Fibroblast of lung (primary cell): ENCODE data around the gene RBL2.

Source experiments
- CTCF ChIP-seq, 2 donors: IDR thresholded peaks in 1 of 2; conservative IDR thresholded peaks in 1 of 2; 1 replicate in 1 of 2; 2 replicates in 1 of 2; pipeline ENCODE4 v1.5.1; 2011 to 2012; ENCODE audit warnings: low read length in 2 of 2, control low read depth in 1 of 2, inconsistent platforms in 1 of 2, low read depth in 1 of 2, mild to moderate bottlenecking in 1 of 2
- EZH2 ChIP-seq: IDR thresholded peaks from 2 replicates; pipeline ENCODE4 v1.5.1; 2012; ENCODE audit warnings: low read length, control low read depth, mild to moderate bottlenecking; ENCODE audit errors: missing control alignments

DNA sequence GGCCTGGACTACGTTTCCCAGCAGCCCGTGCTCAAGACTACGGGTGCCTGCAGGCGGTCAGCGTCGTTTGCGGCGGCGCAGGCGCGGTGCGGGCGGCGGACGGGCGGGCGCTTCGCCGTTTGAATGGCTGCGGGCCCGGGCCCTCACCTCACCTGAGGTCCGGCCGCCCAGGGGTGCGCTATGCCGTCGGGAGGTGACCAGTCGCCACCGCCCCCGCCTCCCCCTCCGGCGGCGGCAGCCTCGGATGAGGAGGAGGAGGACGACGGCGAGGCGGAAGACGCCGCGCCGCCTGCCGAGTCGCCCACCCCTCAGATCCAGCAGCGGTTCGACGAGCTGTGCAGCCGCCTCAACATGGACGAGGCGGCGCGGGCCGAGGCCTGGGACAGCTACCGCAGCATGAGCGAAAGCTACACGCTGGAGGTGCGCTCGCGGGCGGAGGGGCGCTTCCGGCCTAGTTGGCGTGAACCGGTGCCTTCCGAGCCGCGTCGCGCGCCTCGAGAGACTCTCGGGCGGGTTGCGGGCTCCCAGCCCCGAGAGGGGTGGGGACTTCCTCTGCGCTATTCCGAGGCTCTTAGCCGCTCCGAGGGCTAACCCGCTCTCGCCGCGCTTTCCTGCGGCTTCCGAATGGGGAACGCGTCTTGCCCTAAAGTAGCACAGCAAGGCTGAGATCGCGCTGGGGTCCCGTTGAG, at the start of gene RBL2:
- TF ChIP-seq EZH2 (no peak), CTCF (conservative IDR thresholded peaks at IDR 0.05 in 1 of 2, IDR thresholded peaks at IDR 0.05 in 1 of 2; ENCODE audit: low read depth in 1 of 2, low read length in 2 of 2) (no peak)
